Suprapubic skin (tissue), 4 donors: ENCODE measurements around the gene NTF4. TPM values are rescaled to one million over a fixed set of nuclear protein-coding genes. Genes with fewer than 3 reads are reported as not detected.

Experiments
- DNase-seq, 2 donors: peaks; one replicate each; pipeline ENCODE4 v3.0.0-alpha.2; 2019; ENCODE audit warnings: low spot score in 2 of 2
- H3K27ac ChIP-seq: fragments of 200-600 bp; sonication (generic); one replicate; pipeline ENCODE4 v1.5.1; 2019
- H3K27me3 ChIP-seq: fragments of 200-600 bp; sonication (generic); one replicate; pipeline ENCODE4 v1.5.1; 2019
- H3K36me3 ChIP-seq: fragments of 200-600 bp; sonication (generic); one replicate; pipeline ENCODE4 v1.5.1; 2019
- H3K4me1 ChIP-seq: fragments of 200-600 bp; sonication (generic); one replicate; pipeline ENCODE4 v1.5.1; 2019
- H3K4me3 ChIP-seq: fragments of 200-600 bp; sonication (generic); one replicate; pipeline ENCODE4 v1.5.1; 2019; ENCODE audit warnings: mild to moderate bottlenecking
- H3K9me3 ChIP-seq: fragments of 200-600 bp; sonication (generic); one replicate; pipeline ENCODE4 v1.5.1; 2019
- EP300 ChIP-seq: sonication (generic); formaldehyde crosslinking; IDR thresholded peaks from one replicate; pipeline ENCODE4 v1.6.1; 2017; ENCODE audit warnings: antibody characterized with exemption
- POLR2A ChIP-seq, 2 donors: fragments of 450-650 bp; IDR thresholded peaks; one replicate each; pipeline ENCODE4 v1.6.1; 2017; ENCODE audit warnings: antibody characterized with exemption in 2 of 2, mild to moderate bottlenecking in 2 of 2, moderate library complexity in 2 of 2
- POLR2AphosphoS5 ChIP-seq, 3 donors: sonication (generic); formaldehyde crosslinking; IDR thresholded peaks; one replicate each; pipeline ENCODE4 v1.6.1; 2017; ENCODE audit warnings: antibody characterized with exemption in 3 of 3
- WGBS: methylation state at CpG from one replicate; pipeline ENCODE4 v1.1.5; 2018; 5-methylcytosine and 5-hydroxymethylcytosine counted together
- total RNA-seq, 4 donors: library from RNA; depleted of rRNA; stranded (reverse); fragments of >200 nt; gene quantifications; one replicate each; pipeline ENCODE4 v1.1.0, GENCODE V29; 2016
- TF ChIP-seq, protein P1 (sequence below), 2 donors: fragments of 200-600 bp in 1 of 2; fragments of 450-650 bp in 1 of 2; sonication (generic) in 1 of 2; IDR thresholded peaks; one replicate each; pipeline ENCODE4 v1.5.1; 2016 to 2019; ENCODE audit warnings: antibody characterized with exemption in 2 of 2, mild to moderate bottlenecking in 1 of 2, moderate library complexity in 1 of 2

Gene NTF4
- total RNA-seq, 4 donors from 2014 or later = 7.8 to 22.5 (median 13.1) TPM

DNA sequence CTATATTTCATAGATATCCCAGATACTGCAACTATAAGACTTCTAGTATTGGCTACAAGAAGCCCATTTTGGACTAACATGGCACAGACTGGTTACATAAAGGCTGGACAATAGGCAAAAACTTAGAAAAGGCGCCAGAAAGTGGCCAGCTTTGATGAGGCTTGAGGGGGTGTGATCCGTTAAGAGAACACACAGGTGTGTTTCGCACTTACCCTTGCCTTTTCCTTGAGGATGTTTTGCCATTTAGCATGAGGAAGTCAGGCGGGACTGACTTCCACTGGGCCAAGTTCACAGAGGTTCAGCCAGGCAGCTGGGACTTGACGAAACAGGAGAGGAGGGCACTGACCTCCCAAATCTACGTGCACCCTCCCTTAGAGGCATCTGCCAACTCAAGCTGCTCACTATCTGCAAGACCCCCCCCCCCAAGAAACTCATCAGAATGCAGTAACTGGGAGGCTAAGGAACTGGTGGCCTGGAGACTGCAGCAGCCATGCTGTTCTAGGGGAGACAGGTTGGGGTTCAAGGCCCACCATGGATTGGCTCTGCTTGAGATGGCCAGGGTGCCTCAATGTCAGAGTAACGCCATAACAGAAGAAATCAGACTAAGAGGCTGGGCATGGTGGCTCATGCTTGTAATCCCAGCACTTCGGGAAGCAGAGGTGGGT, 45.1 kb upstream of the NTF4 start:
- H3K4me1 ChIP-seq = peaks cover 23% of the 10 kb centered on the region
- peaks cover 45% of the 10 kb centered on the region for H3K36me3 ChIP-seq
- no peaks in the 10 kb centered on the region for H3K27me3 ChIP-seq
- TF ChIP-seq POLR2AphosphoS5 (IDR thresholded peaks at IDR 0.05) (no peak), EP300 (no peak), POLR2A (IDR thresholded peaks at IDR 0.05) (no peak)
- TF ChIP-seq, protein P1, sequence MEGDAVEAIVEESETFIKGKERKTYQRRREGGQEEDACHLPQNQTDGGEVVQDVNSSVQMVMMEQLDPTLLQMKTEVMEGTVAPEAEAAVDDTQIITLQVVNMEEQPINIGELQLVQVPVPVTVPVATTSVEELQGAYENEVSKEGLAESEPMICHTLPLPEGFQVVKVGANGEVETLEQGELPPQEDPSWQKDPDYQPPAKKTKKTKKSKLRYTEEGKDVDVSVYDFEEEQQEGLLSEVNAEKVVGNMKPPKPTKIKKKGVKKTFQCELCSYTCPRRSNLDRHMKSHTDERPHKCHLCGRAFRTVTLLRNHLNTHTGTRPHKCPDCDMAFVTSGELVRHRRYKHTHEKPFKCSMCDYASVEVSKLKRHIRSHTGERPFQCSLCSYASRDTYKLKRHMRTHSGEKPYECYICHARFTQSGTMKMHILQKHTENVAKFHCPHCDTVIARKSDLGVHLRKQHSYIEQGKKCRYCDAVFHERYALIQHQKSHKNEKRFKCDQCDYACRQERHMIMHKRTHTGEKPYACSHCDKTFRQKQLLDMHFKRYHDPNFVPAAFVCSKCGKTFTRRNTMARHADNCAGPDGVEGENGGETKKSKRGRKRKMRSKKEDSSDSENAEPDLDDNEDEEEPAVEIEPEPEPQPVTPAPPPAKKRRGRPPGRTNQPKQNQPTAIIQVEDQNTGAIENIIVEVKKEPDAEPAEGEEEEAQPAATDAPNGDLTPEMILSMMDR (IDR thresholded peaks at IDR 0.05) = no peak
- WGBS = 72% methylated on average over 8 of the region's 8 CpGs
- H3K9me3 ChIP-seq = no peaks in the 10 kb centered on the region
- no peak overlapping the region for H3K27ac ChIP-seq
- no peak for DNase-seq
- H3K4me3 ChIP-seq = no peak overlapping the region

DNA sequence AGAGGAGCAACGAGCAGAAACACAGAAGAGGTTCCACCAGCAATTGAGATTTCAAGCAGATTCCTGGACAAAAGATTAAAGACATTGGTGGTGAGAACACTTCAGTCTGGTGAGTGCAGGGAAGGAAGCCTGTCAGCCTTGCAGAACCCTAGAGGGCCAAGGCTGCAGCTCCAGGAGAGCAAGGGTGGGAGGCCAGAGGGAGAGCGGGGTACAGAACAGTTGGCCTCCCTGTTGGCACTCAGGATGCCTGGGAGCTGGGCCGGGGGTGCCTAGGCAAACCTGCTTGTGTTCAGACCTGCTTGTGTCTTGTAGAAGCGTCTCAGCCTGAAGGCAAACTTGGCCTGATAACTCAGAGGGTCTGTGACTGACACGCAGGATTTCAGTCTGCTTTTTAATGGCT, 44.4 kb upstream of the NTF4 start:
- no peaks in the 10 kb centered on the region for H3K9me3 ChIP-seq
- TF ChIP-seq POLR2A (IDR thresholded peaks at IDR 0.05) (no peak), EP300 (no peak), POLR2AphosphoS5 (IDR thresholded peaks at IDR 0.05) (no peak)
- TF ChIP-seq, protein P1 (IDR thresholded peaks at IDR 0.05) = no peak
- WGBS = 70% methylated on average over 5 of the region's 5 CpGs

DNA sequence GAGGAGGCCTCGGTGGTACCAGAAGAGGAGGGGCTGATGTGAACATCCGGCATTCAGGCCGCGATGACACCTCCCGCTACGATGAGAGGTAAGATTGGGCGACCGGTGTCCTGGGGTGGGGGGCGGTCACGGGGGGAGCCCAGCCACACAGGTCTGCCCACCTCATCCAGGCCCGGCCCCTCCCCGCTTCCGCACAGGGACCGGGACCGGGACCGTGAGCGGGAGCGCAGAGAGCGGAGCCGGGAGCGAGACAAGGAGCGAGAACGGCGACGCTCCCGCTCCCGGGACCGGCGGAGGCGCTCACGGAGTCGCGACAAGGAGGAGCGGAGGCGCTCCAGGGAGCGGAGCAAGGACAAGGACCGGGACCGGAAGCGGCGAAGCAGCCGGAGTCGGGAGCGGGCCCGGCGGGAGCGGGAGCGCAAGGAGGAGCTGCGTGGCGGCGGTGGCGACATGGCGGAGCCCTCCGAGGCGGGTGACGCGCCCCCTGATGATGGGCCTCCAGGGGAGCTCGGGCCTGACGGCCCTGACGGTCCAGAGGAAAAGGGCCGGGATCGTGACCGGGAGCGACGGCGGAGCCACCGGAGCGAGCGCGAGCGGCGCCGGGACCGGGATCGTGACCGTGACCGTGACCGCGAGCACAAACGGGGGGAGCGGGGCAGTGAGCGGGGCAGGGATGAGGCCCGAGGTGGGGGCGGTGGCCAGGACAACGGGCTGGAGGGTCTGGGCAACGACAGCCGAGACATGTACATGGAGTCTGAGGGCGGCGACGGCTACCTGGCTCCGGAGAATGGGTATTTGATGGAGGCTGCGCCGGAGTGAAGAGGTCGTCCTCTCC, 43.2 kb upstream of the NTF4 start:
- H3K4me3 ChIP-seq = no peak overlapping the region
- H3K27ac ChIP-seq = no peak overlapping the region
- TF ChIP-seq, protein P1 (IDR thresholded peaks at IDR 0.05) = no peak
- no peak for TF ChIP-seq EP300
- 96% methylated on average over 93 of the region's 93 CpGs for WGBS
- H3K27me3 ChIP-seq = no peaks in the 10 kb centered on the region
- peaks cover 64% of the 10 kb centered on the region for H3K36me3 ChIP-seq
- no peaks in the 10 kb centered on the region for H3K9me3 ChIP-seq
- DNase-seq = no peak
- H3K4me1 ChIP-seq = peaks cover 12% of the 10 kb centered on the region

More for the DNA sequence above, 44.4 kb upstream of the NTF4 start:
- H3K4me1 ChIP-seq = peaks cover 21% of the 10 kb centered on the region
- H3K36me3 ChIP-seq = peaks cover 52% of the 10 kb centered on the region
- no peaks in the 10 kb centered on the region for H3K27me3 ChIP-seq
- H3K4me3 ChIP-seq = no peak overlapping the region
- no peak for DNase-seq
- H3K27ac ChIP-seq = no peak overlapping the region

DNA sequence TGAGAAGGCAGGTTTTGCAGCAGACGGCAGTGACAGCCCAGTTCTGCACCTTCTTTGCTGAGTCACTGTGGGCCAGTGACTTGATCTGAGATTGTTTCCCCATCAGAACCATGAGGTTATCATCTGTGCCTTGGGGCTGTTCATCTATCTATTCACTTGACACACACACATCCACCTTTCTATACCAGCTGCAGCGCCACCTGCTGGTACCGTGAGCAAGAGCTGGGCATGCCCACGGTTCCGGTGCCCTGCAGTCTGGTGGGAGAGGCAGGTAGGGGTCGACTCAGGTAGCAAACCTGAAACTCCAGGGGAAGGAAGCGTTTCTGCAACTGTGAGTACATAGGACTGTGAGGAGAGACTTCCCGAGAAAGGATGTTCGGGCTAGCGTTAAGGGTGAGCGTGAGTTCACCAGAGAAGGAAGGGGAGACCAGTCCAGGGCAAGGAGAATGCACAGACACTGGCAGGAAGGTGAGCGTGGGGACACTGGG, 42.1 kb upstream of the NTF4 start:
- no peaks in the 10 kb centered on the region for H3K9me3 ChIP-seq
- WGBS = 60% methylated on average over 12 of the region's 12 CpGs
- peaks cover 12% of the 10 kb centered on the region for H3K4me1 ChIP-seq
- H3K27ac ChIP-seq = no peak overlapping the region
- TF ChIP-seq, protein P1 (IDR thresholded peaks at IDR 0.05) = peak; percentile 45 to 80
- TF ChIP-seq POLR2A (IDR thresholded peaks at IDR 0.05) (no peak), EP300 (no peak)
- H3K27me3 ChIP-seq = no peaks in the 10 kb centered on the region
- no peak for DNase-seq
- peaks cover 75% of the 10 kb centered on the region for H3K36me3 ChIP-seq
- H3K4me3 ChIP-seq = no peak overlapping the region

DNA sequence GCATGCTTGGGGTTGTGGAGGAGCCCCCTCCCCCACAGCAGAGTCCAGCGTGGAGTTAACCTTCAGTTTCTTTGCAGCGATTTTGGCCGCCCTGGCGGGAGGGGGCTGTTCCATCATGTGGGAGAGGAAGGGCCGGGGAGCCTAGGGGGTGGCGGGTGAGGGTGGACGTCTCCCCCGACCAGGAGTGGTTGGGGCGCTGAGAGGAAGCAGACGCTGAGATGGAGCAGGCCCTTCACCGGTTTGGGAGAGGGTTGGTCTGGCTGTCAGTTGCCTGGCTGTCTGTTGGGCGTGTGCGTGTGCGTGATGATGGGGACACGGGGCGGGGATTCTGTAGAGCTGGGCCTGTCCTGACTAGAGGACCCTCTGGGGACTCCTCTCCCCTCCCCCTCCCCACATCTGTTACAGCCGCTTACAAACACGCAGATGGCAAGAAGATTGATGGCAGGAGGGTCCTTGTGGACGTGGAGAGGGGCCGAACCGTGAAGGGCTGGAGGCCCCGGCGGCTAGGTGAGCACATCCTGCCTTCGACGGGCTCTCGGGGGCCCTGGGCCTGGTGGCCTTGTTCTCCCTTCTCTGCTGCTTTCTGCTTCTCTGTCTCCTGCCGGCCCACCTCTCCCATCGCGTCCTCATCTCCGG, 39.7 kb upstream of the NTF4 start:
- Histone ChIP-seq H3K27me3 (no peaks in the 10 kb centered on the region), H3K9me3 (no peaks in the 10 kb centered on the region), H3K36me3 (peaks cover 99% of the 10 kb centered on the region), H3K4me3 (no peak overlapping the region), H3K27ac (no peak overlapping the region), H3K4me1 (peaks cover 4% of the 10 kb centered on the region)
- DNase-seq = no peak
- no peak for TF ChIP-seq POLR2A (IDR thresholded peaks at IDR 0.05)
- 80% methylated on average over 30 of the region's 30 CpGs for WGBS
